ENCODE measurements around the gene LUM.
"Not testable (repeated sequence)": the region's sequence is repeated elsewhere in the genome, so short reads cannot be mapped to it uniquely, and the experiment has no call there.

Gene LUM

DNA sequence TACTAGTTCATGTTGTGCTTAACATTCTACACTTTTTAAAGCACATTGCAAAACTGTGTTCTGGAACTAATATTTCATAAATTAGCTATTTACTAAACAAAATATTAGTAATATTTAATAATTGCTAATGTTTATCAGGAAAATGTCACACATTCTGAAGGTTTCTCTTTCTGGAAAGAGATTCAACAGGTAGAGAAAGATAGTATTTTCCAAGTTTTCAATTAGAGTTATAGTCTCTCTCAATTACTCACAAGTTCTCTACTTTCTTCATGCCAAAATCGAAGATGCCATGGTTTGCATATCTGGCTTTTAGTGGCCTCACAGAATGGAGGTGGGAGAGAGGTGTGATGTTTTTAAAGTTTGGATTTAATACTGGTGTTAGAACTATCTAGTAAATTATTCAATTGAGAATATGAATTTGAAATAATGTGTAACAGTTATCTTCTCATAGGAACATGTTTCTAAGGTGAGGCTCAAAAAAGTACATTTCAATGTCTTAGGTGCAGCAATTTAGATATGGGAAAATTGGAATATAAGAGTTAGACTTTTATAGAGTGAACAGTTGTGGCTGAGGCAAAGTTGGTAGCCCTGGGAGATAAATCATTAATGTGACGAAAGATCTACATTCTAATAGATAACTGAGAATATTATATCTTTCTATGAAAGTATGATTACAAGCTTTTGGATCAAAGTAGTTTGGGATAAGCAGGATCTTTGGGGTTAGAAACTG lies 1.5 kb downstream of the LUM start:
- no peak for DNase-seq (ENCODE audit: low read depth in 2 of 2)

DNA sequence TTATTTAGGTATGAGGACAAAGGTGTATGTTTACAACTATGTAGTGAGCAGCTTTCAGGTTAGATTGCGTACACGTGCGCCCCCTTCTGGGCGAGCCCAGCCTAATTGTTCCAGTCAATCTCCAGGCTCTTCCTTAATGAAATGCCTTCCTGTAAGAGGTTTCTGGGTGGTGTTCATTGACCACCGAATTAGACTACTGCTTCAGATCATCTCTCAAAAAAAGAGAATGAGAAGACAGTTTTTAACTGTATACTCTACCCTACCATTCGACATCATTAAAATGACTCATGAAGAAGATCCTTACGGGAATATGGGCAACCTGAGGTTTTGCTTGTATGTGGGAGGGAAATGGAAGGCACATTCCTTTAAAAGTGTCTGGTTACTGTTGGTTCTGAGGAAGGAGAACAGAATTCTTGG lies 2.1 kb downstream of the LUM start:
- DNase-seq (ENCODE audit: low read depth in 2 of 2), result no peak

DNA sequence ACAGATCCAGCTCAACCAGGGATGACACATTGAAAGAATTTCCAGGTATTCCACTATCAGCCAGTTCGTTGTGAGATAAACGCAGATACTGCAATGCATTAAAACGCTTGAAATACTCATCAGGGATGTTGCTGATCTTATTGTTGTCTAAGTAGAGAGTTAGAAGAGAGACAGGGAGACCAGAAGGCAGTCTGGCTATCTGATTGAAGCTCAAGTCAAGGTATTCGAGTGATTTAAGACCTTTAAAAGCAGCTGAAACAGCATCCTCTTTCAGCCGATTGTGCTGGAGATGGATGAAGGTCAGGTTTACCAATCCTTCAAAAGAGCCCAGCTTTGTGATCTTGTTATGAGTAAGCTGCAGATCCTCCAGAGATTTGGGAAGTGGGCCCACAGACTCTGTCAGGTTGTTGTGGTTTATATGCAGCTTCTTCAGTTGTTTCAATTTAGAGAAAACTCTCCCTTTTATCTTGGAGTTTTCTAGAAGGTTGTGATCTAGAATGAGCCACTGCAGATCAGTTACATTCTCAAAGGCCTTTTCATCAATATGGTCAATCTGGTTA lies 3.0 kb downstream of the LUM start:
- DNase-seq (ENCODE audit: low read depth in 2 of 2), result no peak

DNA sequence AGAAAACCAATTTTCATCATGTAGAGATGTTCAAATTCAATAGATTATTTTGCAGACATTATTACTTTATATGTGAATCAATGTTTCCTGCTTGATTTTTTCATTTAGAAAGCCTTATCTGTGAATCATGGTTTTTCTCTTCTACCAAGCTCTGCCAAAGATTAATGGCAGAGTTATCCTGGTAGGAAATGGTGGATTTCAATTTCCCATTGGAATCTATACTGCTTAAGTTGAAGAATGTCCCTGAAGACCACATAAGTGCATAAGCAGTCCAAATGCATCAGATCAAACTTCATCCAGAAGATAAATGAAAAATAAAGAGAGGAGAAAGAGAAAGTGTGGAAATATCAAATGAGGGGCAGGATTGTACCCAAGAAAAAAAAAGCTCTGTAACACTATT lies 5.0 kb downstream of the LUM start:
- no peak for DNase-seq (ENCODE audit: low read depth in 2 of 2)

DNA sequence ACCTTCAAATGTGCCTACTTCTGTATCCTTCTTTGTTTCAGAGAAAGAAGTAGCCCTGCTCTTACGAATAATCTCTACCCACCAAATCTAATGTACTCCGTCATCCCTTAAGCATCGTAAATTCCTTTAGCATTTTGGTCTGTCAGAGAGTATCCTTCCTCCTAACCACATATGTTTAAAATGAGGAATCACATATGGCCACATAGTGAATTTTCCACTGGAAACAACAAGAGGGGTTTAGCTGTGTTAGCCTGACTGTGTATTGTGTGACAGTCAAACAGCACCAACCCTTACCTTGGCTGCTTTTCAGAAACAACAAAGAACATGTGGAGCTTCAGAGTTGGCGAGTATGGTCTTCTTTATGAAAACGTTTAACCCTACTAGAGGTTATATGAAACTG lies 5.5 kb downstream of the LUM start:
- no peak for DNase-seq (ENCODE audit: low read depth in 2 of 2)

DNA sequence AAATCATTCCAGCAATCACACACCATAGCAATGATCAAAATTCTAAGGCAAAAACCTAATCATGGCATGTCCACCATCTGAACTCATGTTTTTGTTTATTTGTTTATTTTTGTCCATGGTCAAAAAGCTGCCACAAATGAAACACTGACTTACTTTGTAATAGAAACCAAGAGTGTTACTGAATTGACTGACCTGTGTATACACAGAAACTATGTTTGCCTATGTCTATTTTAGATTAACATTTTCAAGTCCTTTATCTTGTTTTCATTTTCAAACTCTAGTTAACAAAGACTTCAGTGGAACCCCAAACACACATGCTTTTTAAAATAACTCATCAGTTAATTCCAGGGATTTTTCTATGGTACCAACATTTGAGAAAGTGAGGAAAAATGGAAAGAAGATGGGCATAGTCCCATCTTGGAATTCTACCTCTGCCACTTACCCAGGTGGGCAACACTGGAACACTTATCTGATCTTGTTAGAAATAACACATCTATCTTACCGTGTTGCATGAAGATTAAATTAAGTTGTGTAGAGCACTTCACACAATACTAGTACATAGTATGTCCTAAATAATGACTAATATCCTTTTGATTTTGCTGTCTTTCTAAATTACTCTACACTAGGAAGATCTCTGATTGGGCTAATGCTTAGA lies 6.4 kb downstream of the LUM start:
- no peak for DNase-seq (ENCODE audit: low read depth in 2 of 2)

DNA sequence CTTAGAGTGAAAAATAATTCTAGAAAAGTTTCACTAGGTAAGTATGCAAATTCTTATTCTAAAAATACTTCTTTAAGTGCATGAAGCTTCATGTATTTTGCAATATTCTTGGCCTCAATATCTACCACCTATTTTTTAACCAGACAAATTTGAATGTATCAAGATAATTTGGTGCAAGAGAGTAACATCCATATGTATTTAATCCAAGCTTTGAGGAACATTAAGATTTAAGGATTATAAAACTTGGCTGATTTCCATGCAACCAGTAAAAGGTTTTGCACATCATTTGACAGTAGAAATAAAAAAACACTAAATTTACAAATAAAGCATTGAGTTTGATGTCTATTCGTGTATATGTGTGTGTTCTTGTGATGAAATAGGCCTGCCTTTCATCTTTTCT lies 7.7 kb downstream of the LUM start:
- no peak for DNase-seq (ENCODE audit: low read depth in 2 of 2)

DNA sequence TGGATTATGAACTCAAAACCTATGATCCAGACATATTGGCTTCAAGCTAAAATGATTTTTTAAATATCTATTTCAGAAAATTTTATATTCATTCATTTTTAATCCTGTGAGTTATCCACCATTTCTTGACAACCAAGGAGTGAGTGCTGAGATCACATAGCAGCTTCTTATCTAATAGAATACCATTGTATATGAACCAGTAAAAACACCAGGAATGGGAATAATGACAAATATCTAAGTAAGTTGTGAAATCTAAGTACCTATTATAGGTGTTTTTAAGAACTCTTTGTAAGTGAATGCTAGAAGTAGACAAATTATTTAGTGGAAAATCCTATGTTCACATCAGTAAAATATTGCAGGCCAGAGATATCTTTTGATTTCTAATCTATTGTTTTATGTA lies 8.2 kb downstream of the LUM start:
- DNase-seq (ENCODE audit: low read depth in 2 of 2), result no peak

DNA sequence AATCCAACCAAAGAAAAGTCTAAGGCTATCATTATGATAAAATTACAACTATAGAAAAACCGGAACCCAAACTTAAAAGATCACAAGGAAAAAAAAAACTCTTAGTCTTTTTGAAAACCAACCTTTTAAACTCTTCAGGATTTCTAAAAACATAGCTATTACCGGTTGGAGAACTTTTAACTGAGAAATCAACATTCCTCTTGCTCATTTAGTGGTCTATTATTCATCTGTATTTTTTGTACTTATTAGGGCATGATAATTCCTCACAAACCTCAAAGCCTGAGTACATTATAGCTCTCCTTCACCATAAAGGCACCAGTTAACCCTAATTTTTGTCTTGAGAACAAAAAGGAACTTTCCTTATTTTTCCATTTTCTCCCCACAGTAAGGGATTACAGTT lies 10.4 kb downstream of the LUM start:
- no peak for DNase-seq (ENCODE audit: low read depth in 2 of 2)

DNA sequence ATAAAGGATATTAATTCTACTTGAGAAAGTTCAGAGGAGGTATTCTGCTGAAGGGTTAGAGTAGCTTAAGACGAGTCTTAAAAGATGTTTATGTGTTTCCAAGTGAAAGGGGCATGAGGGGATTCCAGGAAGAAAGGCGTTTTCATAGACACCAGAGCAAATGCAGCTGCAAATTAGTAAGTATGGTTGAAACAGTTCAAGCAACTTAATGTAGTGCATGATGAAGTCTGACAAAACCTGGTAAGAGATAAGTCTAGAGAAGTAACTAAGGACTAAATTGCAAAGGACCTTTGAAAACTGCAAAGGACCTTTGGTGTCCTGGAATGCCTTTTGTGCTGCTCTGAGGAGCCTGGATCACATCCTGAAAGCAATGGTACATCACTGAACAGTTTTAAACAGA lies 11.5 kb downstream of the LUM start:
- no peak for DNase-seq (ENCODE audit: low read depth in 2 of 2)

DNA sequence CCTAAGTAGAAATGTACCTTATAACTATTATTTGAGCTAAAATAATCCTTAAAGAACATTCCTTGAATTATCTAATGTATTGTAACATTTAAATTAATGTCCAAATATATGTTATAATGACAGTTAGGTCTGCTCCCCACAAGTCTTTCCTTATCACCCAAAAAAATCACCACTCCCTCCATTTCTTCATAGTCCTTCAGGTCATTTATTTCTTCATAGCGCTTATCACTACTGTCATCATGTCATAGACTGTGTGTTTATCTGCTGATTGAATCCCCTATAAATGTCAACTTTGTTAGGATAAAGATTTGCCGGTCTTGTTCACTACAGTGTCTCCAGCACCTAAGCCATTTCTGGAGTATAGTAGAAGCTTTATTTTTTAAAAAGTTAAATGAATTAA lies 12.0 kb downstream of the LUM start:
- no peak for DNase-seq (ENCODE audit: low read depth in 2 of 2)

DNA sequence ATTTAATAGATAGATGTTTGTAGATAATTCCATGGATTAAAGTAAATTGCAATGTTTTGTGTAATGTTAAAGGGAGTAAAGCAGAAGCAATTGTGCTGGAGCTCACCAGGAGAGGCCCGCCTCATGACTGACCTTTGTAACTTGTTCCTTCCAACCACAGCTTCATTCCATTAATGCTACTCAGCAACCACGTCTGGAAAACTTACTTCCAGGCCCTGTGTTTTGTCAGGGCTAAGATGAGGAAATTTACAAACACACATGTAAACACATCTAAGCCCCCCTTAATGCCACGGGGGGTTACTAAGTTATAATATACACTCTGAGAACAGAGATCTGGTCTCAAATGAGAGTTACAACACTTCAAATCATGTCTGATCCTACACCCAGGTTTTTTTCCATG lies 12.4 kb downstream of the LUM start:
- DNase-seq (ENCODE audit: low read depth in 2 of 2), result no peak

DNA sequence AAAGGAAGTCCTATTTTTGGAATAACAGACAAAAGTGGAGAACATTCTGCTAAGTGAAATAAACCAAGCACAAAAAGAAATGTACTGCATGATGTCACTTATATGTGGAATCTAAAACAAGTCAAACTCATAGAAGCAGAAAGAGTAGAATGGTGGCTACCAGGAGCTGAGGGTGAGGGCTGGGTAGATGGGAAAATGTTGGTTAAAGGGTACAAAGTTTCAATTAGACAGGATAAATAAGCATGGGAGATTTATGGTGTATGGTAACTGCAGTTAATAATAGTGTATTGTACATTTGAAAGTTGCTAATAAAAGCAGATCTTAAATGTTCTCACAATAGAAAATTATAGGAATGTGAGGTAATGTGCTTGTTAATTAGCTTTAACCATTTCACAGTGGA lies 12.8 kb downstream of the LUM start:
- DNase-seq (ENCODE audit: low read depth in 2 of 2), result no peak

DNA sequence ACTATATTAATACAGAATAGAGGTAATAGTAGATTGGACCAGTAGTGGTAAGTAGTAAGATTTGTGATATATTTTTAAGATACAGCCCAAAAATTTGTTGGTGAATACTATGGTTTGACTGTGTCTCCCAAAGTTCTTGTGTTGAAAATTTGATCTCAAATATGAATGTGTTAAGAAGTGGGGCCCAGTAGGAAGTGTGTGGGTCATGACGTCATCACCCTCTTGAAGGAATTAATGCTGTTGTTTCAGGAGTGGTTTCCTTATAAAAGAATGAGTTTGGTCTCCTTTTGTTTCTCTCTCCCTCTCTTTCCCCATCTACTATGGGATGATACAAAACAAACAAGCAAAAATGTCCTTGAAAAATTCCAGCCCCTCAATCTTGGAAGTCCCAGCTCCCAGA lies 16.3 kb downstream of the LUM start:
- DNase-seq (ENCODE audit: low read depth in 2 of 2), result no peak

DNA sequence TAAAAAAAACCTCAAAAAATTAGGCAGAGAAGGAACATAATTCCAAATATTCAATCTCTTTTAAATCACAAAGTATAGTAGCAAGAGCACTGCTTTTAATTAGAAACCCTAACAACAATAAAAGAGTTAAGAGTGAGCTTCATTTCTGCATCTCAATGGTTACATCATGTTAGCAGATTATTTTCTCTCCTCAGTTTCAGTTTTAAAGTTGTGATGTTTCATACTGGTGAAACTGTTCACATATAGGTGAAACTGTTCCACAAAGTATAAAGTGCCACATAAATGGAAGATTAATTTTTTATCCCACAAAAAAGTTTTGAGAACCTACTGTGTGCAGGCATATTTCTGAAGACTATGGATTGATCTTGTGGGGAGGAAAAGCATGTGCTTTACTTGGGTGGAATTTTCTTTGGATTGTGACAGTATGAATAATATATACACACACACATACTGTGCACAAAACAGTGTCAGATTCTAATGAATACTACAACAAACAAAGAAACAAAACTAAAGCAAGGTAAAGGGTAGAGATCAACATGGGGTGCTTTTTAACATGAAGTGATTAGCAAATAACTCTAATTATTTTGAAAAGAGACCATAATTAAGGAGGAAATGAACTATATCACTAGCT lies 17.1 kb downstream of the LUM start:
- no peak for DNase-seq (ENCODE audit: low read depth in 2 of 2)

DNA sequence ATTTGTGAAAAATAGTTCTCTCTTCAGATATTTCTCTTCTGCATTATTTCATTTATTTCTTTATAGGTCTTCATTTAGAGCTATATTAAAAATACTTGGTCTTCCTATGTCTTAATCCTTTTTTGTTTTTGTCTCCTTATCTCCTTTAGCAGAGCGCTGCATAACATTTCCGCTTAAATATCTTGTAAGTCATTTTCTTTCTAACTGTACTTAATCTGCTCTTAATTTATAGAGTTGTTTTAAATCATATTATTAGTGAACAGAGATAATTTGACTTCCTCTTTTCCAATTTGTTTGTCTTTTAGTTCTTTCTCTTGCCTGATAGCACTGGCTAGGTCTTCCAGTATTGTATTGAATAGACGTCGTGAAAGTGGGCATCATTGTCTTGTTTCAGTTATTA lies 18.0 kb downstream of the LUM start:
- no peak for DNase-seq (ENCODE audit: low read depth in 2 of 2)

DNA sequence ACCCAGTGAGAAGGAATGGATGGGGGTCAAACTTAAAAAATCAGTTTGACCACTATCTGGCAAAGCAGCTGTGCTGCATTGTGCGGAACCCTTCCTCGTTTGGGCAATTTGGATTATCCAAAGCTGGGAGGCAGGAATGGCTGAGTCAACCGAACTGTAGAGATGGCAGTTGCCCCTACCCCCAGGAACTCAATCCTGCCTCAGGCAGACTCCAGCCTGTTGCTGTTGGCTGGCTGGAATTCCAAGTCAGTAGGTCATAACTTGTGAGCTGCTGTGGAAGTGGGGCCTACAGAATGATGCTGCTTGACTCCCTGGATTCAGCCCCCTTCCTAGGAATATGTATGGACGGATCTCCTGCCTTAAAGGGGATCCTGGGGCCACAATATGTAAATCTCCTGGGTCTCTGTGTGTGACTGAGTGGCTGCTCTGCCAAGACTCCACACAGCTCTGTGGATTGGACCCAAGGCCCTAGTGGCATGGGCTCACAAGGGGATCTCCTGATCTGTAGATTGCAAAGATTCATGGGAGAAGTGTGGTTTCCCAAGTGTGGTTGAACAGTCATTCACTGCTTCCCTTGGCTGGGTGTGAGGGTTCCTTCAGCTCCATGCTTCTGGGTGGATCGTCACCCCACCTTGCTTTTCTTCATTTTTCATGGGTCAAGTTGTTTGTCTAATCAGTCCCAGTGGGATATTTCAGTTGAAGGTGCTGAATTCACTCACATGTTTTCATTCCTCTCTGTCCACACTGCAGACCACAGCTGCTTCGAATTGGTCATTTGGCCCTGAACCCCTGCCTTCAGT lies 19.2 kb downstream of the LUM start:
- no peak for DNase-seq (ENCODE audit: low read depth in 2 of 2)

DNA sequence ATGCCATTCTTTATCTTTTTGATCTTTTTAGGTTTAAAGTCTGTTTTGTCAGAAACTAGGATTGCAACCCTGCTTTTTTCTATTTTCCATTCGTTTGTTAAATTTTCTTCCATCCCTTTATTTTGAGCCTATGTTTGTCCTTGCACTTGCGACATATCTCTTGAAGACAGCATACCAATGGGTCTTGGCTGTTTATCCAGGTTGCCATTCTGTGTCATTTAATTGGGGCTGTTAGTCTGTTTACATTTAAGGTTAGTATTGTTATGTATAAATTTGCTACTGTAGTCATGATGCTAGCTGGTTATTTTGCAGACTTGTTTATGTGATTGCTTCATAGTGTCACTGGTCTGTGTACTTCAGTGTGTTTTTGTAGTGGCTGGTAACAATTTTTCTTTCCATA lies 21.3 kb downstream of the LUM start:
- DNase-seq (ENCODE audit: low read depth in 2 of 2), result not testable (repeated sequence)

DNA sequence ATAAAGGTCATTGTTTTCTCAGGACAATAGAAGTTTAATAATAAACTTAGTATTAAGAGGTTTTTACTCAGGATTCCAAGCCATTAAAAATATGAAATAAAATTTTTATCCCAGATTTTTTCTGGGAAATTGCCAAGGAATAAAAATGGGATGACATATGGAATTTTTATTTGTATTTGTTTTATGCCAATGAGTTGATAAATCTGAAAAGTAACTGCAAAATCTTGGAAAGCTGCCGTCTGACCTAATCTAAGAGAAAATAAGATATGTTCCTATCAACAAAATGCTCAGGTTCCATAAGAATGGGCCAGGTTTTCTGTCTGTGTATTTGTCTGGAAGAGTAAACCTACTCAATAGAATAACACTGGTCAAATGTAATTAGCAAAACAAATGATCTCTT lies 31.3 kb downstream of the LUM start:
- DNase-seq (ENCODE audit: low read depth in 2 of 2), result no peak

DNA sequence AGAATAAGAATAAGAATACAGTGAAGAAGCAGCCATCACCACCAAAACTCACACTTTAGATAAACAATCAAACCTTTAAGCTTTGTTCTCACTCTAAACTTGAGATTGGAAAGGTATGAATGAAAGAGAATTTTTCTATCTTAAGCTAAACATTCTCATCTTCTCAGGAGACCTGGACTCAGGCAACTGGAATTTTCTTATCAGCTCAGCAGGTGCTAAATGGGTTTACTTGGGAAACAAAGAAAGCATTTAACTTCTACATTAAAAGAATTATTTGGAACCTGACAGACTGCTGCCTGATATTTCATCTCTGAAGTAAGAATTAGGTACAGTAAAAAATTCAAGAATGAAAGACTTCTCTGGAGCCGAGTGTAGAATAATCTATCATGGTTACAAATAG lies 32.8 kb downstream of the LUM start:
- DNase-seq (ENCODE audit: low read depth in 2 of 2), result no peak

DNA sequence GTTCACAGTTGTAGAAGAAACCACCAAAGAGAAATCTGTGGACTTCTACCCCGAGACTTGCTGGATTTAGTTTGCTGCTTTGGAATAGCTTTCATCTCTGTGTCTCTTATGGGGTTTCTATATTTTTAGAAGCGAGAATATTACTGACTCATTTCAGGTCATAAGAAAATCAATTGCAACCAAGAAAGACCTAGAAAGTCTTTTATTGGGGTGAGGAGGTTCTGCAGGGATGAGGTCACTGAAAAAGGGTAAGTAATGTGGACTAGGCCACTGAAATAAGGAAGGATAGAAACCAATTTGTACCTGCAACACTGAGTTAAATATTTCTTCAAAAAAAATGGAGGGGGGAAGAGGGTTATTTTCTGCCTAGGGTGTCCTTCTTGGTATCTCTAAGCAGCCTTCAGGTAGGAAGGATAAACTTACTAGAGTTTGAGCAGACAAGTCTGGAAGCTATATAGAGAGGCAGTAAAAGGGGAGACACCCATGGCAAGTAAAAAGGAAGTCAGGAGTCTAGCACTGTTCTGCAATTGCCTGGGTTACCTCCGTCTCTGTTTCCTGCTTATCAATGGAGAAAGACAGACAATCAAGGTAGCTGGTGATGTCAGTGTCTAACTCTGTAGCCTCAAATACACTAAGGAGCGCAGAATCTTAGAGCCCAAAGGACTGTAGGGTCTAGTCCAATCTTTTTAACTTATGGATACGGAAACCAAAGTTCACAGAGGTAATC lies 33.9 kb downstream of the LUM start:
- DNase-seq (ENCODE audit: low read depth in 2 of 2), result no peak

DNA sequence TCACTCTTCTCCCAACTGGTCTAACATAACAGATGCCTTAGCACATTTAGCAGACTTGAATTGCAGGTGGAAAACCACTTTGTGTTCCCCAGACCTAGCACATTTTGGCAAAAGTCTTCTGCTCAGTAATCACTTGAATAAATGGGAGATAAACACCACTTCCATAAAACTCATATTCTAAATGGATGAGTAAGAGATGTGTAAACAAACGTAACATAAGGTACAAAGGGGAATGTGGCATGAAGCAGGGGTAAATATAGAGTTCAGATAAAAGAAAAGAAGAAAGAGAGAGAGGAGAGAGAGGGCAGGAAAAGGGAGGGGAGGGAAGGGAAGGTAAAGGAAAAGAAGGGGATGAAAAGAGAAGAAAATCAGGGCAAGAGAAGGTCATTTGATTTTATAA lies 36.4 kb downstream of the LUM start:
- no peak for DNase-seq (ENCODE audit: low read depth in 2 of 2)
